IPS-18c (cell line): ENCODE measurements around the gene TRIP10.
A peak's percentile ranks its signal among the peaks of the same experiment; 100 is the strongest.
"Not testable (repeated sequence)": the region's sequence is repeated elsewhere in the genome, so short reads cannot be mapped to it uniquely, and the experiment has no call there.

Experiments used
- H3K4me3 ChIP-seq: 2 replicates; pipeline ENCODE4 v1.7.0; 2013; ENCODE audit warnings: low read depth, mild to moderate bottlenecking, low read length, moderate library complexity; ENCODE audit not compliant: insufficient read depth
- H3K9me3 ChIP-seq: one replicate; pipeline ENCODE4 v1.6.1; 2013; ENCODE audit warnings: mild to moderate bottlenecking, low read length, moderate library complexity; ENCODE audit not compliant: control insufficient read depth, insufficient read depth

TRIP10 gene

DNA sequence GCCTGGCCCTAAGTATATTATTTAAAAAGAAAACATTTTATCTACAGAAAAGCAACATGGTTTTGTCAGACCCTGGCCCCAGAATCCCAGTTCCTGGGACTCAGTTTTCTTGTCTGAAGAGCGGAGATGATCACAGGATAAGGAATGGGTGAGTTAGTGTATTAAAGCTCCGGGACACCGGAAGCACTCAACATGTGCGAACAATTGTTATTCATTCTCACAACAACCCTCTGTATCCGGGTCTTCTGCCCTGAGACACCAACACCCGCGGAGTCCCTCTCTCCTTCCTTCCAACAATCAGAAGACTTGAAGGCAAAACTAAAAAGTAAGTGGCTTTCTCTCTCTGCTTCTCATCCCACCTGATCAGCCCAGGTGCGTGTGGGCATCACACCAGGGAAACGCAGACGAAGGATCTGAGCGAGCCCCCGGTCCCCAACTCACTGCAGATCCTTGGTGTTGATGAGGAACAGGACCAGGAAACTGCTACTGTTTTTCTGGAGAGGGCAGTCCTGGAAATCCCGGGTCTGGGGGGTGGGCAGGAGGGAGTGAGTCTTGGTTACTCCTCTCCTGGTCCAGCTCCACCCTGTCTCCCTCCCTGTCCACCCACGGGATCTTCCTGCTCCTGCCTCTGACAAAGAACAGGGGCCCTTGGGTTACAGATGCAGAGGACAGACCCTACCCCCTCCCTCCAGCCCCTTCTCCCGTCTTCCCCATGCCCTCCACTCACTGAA is 4.1 kb upstream of the TRIP10 start:
- no peak overlapping the region; the same call in 1 of the 2 replicates for H3K4me3 ChIP-seq

DNA sequence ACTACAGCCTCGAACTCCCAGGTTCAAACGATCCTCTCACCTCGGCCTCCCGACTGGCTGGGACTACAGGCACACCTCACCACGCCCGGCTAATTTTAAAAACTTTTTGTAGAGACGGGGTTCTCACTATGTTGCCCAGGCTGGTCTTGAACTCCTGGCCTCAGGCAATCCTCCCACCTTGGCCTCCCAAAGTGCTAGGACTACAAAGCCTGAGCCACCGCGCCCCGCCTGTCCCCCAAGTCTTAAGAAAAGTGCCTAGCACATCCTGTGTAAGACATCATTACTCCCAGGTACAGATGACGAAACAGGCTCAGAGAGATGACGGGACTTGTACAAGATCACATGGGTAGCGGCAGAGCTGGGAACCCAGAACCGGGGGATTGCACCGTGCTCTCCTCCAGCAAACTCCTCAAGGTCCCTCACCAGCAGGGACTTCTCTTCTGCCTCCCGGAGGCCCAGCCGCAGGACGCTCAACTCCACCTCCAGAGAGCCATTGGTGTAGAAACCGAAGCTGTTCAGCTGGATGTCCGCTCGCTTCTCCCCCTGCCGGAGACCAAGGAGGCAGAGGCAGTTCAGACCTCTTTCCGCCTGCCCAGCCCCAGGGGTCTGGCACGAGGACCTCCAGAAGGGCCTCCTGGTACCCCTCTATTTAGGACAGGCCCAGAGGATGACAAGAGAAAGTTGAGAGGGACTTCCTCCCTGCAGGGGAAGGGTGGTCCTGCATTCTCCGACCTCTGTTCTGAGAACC is 3.1 kb upstream of the TRIP10 start:
- Histone ChIP-seq H3K9me3 (no peaks in the 10 kb centered on the region), H3K4me3 (peak overlapping the region; percentile 75)

More for the DNA sequence above, 4.1 kb upstream of the TRIP10 start:
- no peaks in the 10 kb centered on the region for H3K9me3 ChIP-seq

DNA sequence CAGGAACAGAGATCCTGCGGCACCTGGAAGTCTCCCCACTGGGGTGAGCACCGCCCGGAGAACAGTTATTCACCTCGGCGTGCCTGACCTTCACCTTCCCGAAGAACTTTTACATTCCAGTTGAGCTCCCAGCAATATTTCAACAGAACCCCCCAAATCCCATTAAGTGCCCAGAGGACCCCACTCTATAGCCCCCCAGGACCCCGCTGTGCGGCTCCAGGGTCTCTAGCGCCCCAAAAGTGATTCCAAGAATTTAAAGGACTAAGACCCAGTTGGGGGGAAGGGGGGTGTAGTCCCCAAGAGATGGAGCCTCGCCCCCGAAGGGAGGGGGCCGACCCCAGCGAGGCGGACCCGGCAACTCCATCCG is 2.6 kb upstream of the TRIP10 start:
- Histone ChIP-seq H3K4me3 (peak overlapping the region; percentile 75), H3K9me3 (no peaks in the 10 kb centered on the region)

DNA sequence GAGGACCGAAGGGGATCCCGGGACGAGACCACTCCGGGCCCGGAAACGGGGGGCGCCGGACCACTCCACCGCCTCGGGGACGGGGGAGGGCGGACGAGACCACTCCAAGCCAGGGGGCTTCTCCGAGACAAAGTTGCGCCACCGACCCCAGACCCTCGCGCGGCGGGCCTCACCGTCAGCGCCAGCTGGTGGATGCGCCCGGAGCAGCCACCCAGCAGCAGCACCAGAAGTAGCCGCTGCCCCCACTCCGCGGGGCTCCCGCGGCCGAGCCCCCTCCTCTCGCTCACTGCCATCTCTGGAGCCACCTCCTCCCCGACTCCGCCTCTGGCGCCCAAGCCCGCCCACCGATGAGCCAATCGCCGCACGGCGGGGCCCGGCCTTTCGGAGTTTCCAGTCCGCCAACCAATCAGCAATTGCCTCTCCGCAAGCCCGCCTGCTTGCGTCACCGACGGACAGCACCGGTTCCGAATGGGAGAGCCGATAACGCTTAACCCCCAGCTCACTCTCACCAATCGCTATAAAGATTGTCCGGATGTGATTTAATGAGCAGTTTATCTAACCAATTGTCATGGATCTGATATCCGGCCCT is 2.1 kb upstream of the TRIP10 start, which contains the start of gene GPR108:
TSS of gene GPR108 (minus strand) at position 297 of the 589 bp plus-strand sequence. CDS start at position 293, 4 bp downstream.
- peak within 1 kb of the TSS; percentile 75 for H3K4me3 ChIP-seq
- H3K9me3 ChIP-seq: no peaks in the 10 kb centered on the region

DNA sequence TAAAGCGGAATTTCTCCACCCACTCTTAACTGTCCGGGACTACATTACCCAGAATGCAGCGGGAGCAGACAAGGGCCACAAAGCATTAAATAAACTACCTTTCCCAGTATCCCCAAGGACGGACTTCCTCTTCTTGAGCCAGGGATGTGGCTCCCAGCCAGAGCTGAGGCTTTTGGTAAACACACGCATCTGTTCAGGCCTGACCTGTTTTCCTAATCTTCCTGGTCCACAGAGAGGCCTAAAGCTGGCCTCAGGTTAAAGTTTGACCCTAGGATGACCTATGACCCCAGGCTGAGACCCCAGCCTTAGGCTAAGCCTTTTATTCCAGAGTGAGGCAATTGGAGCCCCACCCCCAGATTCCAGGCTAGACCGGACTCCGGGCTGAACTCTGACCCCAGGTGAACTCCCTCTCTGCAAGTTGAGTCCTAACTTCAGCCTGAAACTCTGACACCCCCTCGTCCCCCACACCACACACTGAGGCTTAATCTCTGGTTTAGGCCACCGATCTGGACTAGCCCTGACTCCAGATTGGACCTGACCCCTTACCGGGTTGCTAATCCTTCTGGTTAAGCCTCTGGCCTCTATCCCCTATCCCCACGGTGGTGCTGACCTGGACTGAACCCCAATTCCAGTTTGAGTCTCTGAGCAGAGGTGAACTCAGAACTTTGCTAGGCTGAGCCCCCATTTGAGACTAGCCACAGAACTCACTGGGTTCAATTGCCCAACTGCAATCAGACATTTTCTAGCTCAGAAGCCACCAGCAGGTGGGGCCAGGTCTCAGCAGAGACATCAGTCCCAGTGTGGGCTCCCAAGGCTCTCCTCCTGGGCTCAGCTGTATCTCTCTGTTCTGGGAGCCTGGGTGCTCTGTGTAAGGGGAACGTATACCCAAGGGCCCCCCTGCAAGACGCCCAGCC is 1.4 kb upstream of the TRIP10 start:
- H3K9me3 ChIP-seq: no peaks in the 10 kb centered on the region
- H3K4me3 ChIP-seq: no peak overlapping the region; the same call in 1 of the 2 replicates

DNA sequence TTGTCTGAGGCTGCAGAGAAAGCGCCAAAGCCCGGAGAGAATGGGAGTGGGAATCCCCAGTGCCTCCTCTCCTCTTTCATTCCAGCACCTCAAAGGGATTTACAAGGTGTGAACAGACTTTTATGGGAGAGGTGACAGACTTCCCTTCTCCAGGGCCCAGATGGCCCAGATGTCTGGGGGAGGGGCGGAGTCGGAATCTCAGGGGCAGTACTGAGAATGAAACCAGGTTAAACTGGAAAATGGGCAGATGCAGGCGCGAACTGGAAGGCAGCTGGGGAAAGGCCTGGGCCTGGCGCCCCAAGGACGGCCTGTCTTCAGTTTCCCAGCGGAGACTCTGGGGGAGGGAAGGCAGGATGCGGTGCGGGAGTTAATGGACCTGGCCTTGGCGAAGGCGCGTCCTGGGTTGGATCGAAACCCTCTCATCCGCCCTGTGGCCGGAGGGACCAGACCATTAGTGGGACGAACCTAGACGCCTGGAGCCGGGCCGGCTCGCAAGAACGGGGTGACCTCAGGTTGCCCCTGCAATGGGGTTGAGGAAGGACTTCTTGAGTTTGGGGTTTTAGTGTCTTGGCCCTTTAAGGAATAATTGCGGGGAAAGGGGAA is 592 bp upstream of the TRIP10 start:
- H3K4me3 ChIP-seq: peak overlapping the region; percentile 48
- no peaks in the 10 kb centered on the region for H3K9me3 ChIP-seq

DNA sequence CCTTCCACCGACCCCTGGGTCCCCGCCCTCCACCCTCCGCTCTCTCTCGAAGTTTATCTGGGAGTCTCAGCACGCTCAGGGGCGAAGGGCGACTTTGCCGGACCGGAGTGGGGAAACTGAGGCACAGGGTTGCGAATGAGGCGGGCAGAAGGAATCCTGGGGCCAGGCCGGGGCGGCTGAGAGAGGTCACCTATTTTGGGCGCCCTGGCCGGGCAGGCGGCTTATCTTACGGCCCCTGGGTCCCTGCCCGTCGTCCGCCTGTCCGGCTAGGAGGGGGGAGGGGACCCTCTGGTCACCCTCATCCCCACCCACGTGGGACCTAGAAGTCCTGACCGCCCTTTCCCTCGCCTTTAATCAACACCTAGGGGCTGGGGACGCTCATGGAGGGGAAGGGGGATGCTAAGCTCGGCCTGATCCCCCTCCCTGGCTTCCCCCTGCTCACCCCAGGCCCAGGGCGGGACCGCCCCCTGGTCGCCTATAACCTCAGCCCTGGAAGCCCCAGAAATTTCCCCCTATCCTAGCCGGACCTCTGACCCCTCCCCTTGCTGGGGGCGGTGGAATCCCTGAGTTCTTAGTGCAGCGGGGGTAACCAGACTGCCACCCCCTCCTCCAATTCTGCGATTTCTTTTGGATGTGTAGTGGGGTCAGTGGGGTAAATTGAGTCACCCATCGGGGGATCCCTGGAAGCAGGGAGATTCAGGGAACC is 556 bp downstream of the TRIP10 start:
- Histone ChIP-seq H3K9me3 (no peaks in the 10 kb centered on the region), H3K4me3 (peak overlapping the region; percentile 89)

DNA sequence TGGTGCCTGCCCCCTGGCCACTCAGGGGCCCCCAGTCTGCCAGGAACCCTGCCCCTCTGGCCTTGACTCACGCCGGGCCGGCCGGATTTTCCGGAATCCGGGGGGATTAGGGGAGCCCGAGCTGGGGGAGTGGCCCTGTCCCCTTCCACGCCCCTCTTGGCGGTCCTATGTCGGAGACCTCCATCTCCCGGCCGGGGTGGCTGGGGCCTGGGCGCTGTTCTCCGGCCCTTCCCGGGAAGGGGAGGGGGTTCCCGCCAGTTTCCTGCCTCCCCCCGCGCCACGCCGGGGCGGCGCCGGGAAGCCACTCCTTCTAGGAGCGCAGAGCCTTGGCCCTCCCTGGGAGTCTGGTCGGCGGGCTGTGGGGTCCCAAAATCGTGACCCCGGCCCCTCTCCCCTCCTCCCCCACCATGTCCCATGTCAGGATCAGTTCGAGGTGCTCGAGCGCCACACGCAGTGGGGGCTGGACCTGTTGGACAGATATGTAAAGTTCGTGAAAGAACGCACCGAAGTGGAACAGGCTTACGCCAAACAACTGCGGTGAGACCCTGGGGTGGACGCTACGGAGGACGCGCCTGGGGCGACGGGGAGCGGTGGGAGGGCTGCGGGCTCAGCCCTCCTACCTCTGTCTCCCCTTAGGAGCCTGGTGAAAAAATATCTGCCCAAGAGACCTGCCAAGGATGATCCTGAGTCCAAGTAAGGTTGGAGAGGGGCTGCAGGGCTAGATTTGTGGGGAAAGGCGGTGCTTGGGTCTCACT is 1.3 kb downstream of the TRIP10 start:
- peak overlapping the region; percentile 89 for H3K4me3 ChIP-seq

DNA sequence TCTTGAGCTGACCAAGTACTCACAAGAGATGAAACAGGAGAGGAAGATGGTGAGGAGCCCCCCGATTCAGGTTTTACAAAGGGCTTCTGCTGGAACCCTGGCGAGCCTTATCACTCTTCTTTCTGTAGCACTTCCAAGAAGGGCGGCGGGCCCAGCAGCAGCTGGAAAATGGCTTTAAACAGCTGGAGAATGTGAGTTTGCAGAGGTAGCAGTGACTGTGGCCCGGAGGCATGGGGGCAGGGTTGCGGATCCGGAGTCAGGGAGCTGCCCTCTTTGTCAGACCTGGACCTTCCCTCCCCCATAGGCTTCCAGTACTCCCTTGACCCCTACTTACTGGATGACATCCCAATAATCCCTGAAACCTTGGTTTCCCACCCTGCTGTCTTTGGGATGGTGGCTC is 3.6 kb downstream of the TRIP10 start:
- H3K4me3 ChIP-seq: peak overlapping the region; percentile 16

More for the DNA sequence above, 1.3 kb downstream of the TRIP10 start:
- no peaks in the 10 kb centered on the region for H3K9me3 ChIP-seq

DNA sequence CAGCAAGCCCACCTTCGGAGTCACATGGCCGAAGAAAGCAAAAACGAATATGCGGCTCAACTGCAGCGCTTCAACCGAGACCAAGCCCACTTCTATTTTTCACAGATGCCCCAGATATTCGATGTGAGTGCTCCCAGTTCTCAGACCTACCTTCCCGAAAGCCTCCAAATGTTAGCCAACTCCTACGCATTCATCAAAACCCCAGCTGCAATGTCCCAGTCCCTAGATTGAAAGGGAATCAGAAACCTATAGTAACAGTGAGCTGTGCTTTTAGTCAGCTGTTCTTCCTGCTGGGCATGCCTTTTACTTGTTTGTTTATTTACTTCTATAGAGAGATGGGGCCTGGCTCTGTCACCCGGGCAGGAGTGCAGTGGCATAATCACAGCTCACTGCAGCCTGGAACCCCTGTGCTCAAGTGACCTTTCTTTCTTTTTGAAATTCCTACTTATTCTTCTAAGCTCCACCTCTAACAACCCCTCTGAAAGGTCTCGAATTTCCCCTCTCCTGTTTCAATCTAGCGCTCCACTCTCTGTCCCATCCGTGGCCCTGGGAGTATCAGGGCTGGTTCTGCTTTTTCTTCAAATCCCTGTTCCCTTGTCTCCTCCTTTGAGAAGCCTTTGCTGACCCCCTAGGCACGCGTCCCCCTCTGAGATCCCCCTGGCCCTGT is 4.4 kb downstream of the TRIP10 start:
- Histone ChIP-seq H3K4me3 (peak overlapping the region; percentile 5; the same call in 1 of the 2 replicates), H3K9me3 (no peaks in the 10 kb centered on the region)

More for the DNA sequence above, 3.6 kb downstream of the TRIP10 start:
- H3K9me3 ChIP-seq: no peaks in the 10 kb centered on the region

DNA sequence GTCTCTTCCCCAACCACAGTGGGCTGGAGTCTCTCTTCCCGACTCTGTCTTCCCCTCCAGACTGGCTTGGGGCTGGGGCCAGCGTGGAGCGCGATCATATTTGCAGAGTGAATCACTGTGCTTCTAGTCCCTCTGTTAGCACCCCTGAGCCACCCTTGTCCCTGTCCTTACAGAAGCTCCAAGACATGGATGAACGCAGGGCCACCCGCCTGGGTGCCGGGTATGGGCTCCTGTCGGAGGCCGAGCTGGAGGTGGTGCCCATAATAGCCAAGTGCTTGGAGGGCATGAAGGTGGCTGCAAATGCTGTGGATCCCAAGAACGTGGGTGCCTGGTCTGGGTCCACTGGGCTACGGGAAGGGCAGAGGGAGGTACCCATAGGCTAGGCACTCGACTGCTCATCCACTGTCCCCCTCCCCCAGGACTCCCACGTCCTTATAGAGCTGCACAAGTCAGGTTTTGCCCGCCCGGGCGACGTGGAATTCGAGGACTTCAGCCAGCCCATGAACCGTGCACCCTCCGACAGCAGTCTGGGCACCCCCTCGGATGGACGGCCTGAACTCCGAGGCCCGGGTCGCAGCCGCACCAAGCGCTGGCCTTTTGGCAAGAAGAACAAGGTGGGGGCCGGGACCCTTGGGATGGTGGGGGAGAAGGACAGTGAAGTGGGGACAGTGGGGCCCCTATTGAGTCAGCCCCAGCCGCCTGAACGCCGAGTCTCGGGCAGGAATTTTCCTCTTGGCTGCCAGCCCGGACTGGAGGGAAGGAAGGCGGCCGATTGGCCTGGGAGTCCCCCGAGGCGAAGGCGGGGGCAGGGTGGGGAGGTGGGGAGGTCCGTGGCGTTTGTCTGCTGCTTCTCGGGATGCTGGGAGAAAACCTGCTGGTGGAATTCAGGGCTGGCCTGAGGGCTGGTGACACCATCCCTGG is 5.2 kb downstream of the TRIP10 start:
- no peaks in the 10 kb centered on the region for H3K9me3 ChIP-seq
- peak overlapping the region; percentile 5; the same call in 1 of the 2 replicates for H3K4me3 ChIP-seq

DNA sequence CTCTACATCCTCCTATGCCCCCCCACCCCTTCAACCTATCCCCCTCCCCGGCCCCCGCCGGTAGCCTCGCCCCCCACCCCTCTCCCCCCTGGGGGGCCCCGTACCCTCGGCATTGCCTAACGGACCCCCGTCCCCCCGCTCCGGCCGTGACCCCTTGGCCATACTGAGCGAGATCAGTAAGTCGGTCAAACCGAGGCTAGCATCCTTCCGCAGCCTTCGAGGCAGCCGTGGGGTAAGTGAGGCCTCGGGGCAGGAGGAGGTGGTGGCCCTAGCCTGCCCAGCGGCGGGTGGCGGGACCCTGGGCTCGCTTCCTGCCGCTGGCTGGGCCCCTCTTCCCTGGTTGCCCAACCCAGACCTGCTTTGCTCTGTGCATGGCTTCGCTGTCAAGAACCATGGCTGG is 6.5 kb downstream of the TRIP10 start:
- H3K9me3 ChIP-seq: no peaks in the 10 kb centered on the region
- H3K4me3 ChIP-seq: no peak overlapping the region

DNA sequence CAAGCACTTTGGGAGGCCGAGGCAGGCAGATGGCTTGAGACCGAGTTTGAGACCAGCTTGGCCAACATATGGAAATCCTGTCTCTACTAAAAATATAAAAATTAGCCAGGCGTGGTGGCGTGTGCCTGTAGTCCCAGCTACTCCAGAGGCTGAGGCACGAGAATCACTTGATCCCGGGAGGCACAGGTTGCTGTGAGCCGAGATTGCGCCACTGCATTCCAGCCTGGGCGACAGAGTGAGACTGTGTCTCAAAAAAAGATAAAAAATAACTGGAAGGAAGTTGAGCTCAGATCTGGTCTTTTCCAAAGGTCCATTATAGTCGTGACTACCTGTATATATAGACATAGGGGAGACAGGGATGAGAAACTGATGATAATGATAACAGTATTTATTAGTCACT is 9.1 kb downstream of the TRIP10 start:
- not testable (repeated sequence) for H3K9me3 ChIP-seq, H3K4me3 ChIP-seq

DNA sequence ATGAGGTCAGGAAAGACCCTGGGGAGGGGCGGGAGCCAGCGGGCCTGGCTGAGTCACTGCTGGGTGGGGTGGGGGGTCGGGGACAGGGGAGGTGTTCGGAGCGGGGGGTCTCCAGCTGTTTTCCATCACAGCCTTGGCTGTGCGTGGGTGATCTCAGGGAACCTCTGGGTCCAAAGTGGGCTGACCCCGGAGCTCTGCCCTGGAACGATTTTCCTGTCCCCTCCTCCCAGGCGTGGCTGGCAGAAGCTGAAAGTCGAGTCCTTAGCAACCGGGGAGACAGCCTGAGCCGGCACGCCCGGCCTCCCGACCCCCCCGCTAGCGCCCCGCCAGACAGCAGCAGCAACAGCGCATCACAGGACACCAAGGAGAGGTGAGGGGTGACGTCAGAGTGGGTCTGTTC is 10.6 kb downstream of the TRIP10 start:
- Histone ChIP-seq H3K4me3 (no peak overlapping the region), H3K9me3 (no peaks in the 10 kb centered on the region)
